GM21576 (cell line): Measurements from ENCODE around the gene CHTF8.

Experiments used
- ATAC-seq: cut with Tn5 transposase; IDR thresholded peaks from one replicate; pipeline ENCODE4 v1.9.1; 2021; ENCODE audit warnings: mild to moderate bottlenecking, moderate library complexity; ENCODE audit not compliant: unreplicated experiment

The CHTF8 gene

GRCh38 chr16:69088684-69089083 lies 43.7 kb downstream of the CHTF8 start:
- no peak for ATAC-seq

DNA sequence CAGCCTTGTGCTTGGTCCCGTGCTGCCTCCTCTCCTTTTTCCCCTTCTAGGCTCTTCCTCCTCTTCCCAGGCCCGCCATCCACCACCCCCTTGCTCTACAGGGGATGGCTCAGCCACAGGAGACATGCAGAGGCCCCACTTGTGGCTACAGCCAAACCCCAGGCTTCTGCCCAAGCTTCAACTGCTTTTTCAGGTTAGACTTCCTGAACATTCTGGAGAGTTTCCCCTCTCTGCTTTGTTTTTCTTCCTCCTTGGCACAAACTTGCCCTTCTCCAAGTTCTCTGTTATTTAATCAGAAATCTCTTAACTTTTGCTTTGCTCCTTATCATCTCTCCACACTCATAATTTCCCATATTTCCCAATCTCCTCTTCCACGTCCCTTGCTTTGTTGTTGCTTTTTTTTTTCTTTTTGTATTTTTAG lies 45.2 kb downstream of the CHTF8 start:
- ATAC-seq = no peak

- ATAC-seq = no peak
These were observed 47.2 kb downstream of the CHTF8 start for GRCh38 chr16:69085032-69085695.

GRCh38 chr16:69084289-69084688 lies 48.1 kb downstream of the CHTF8 start:
- no peak for ATAC-seq

- ATAC-seq = no peak
These were observed 49.0 kb downstream of the CHTF8 start for GRCh38 chr16:69083306-69083941.

GRCh38 chr16:69079697-69080096 lies 52.7 kb downstream of the CHTF8 start:
- ATAC-seq = no peak

- ATAC-seq = no peak
These were observed 54.3 kb downstream of the CHTF8 start for GRCh38 chr16:69078073-69078472.

DNA sequence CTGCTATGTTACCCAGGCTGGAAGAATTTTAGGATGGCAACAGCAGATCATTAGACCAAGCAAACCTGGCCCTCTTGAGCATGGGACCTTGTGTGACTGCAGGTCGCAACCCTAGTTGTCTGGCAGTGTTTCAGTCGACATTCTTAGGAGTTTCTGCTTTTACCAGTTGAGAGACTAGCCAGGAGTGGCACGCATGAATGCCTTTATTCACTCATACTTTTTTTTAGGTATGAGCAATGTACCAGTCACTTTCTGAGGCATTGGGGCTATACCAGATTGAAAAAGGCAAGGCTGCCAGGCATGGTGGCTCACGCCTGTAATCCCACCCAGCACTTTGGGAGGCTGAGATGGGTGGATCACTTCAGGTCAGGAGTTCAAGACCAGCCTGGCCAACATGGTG lies 55.1 kb downstream of the CHTF8 start:
- ATAC-seq = no peak

- no peak for ATAC-seq
These were observed 59.1 kb downstream of the CHTF8 start for GRCh38 chr16:69073181-69073702.

GRCh38 chr16:69072640-69072974 lies 59.8 kb downstream of the CHTF8 start:
- ATAC-seq = no peak

GRCh38 chr16:69071036-69071435 lies 61.4 kb downstream of the CHTF8 start:
- no peak for ATAC-seq

GRCh38 chr16:69069504-69069903 lies 62.9 kb downstream of the CHTF8 start:
- no peak for ATAC-seq
